T-helper 22 cell (primary cell): ENCODE measurements around the gene WDR87.

Experiments used
- DNase-seq: peaks from one replicate; pipeline ENCODE4 v3.0.0-alpha.2; 2020; ENCODE audit warnings: low read depth

Gene WDR87

GRCh38 chr19:37905946-37906868 lies at the start of gene WDR87:
WDR87 (minus strand) TSS chr19:37906594; CDS start chr19:37898239, 8,355 bp downstream.
- DNase-seq, result peak; percentile 27

GRCh38 chr19:37955986-37956385 lies 49.6 kb upstream of the WDR87 start:
- DNase-seq, result no peak

GRCh38 chr19:37954421-37954874 lies 48.1 kb upstream of the WDR87 start:
- DNase-seq, result no peak

GRCh38 chr19:37953918-37954303 lies 47.5 kb upstream of the WDR87 start:
- no peak for DNase-seq

- DNase-seq, result no peak
Measured at GRCh38 chr19:37953171-37953917, 47.0 kb upstream of the WDR87 start.

GRCh38 chr19:37951816-37952210 lies 45.4 kb upstream of the WDR87 start:
- DNase-seq, result no peak

- no peak for DNase-seq
Measured at GRCh38 chr19:37950471-37951175, 44.2 kb upstream of the WDR87 start.

GRCh38 chr19:37948362-37948761 lies 42.0 kb upstream of the WDR87 start:
- no peak for DNase-seq

GRCh38 chr19:37947778-37948177 lies 41.4 kb upstream of the WDR87 start:
- no peak for DNase-seq

GRCh38 chr19:37946132-37946531 lies 39.7 kb upstream of the WDR87 start:
- DNase-seq, result no peak

GRCh38 chr19:37943480-37943879 lies 37.1 kb upstream of the WDR87 start:
- DNase-seq, result no peak

- no peak for DNase-seq
Measured at GRCh38 chr19:37942516-37942902, 36.1 kb upstream of the WDR87 start.

GRCh38 chr19:37941782-37942515 lies 35.6 kb upstream of the WDR87 start:
- no peak for DNase-seq

- DNase-seq, result no peak
Measured at GRCh38 chr19:37938353-37938752, 32.0 kb upstream of the WDR87 start.

GRCh38 chr19:37936886-37937285 lies 30.5 kb upstream of the WDR87 start:
- no peak for DNase-seq

GRCh38 chr19:37936166-37936565 lies 29.8 kb upstream of the WDR87 start:
- DNase-seq, result no peak

GRCh38 chr19:37935341-37935740 lies 28.9 kb upstream of the WDR87 start:
- DNase-seq, result no peak

GRCh38 chr19:37933937-37934358 lies 27.6 kb upstream of the WDR87 start:
- DNase-seq, result no peak

- no peak for DNase-seq
Measured at GRCh38 chr19:37932985-37933936, 26.9 kb upstream of the WDR87 start.

GRCh38 chr19:37931881-37932655 lies 25.7 kb upstream of the WDR87 start:
- DNase-seq, result no peak
